ENCODE data around the gene ST6GALNAC1.
"Not testable (repeated sequence)": the region's sequence is repeated elsewhere in the genome, so short reads cannot be mapped to it uniquely, and the experiment has no call there.

ST6GALNAC1 gene

DNA sequence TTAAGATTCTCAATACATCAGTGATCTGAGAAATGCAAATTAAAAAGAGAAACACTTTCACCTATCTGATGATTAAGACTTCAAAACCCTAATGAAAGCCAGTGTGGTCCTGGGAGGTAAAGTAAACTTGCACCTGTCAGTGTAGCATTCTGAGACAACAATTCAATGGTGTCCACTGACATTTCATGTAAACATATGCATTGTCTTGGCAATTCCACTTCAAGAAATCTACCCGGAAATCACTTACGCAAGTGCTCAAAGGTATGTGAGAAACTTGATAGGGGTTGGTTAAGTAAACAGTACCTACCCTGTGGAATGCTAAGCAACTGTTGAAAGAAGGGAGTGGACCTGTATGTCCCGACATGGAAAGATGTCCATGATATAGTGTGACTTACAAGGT, 2.1 kb downstream of the ST6GALNAC1 start:
- FAIRE-seq = no peak

DNA sequence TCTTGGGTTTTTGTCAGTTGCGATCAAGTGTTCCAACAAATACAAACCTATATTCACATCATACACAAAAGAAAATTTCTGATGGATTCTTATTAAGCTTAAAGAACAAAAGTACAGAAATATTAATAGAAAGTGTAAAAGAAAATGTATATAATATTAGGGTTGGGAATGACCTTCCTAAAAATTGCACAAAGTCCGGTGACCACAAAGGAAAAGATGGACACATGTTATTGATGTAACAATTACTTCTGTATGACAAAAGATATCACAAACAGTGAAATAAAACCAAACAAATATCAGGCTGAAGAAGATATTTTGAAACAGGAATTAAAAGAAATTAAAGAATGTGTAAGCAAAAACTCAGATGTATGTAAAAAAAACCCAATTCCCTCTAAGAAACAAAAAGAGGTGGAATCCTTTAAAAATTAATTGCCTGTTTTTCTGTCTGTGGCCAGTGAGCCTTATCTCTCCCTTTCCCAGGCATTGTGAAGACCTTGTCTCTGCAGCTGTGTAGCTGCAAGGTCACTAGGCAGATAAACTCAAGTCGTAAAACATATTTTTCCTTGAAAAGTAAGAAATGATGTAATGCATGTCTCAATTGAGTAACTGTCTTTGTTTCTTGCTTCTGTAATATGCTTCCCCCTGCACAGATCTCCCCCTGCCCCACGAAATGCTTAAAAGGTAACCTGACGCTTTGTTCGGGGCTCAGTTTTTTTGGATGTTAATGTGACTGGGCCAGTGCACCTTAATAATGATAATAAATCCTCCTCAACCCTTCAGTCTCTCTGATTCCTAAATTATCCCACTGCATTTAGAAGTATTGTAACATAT, 2.8 kb downstream of the ST6GALNAC1 start:
- no peak for FAIRE-seq

DNA sequence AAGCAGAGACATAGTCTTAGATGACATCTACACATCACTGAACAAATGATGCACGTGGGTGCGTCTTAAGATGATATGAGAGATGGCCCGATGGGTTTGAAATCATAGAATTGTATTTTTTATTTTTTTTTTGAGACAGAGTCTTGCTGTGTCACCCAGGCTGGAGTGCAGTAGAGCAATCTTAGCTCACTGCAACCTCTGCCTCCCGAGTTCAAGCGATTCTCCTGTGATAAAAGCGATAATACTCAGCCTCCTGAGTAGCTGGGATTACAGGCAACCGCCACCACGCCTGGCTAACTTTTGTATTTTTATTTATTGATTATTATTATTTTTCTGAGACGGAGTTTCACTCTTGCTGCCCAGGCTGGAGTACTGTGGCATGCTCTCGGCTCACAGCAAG, 5.3 kb downstream of the ST6GALNAC1 start:
- FAIRE-seq = no peak

DNA sequence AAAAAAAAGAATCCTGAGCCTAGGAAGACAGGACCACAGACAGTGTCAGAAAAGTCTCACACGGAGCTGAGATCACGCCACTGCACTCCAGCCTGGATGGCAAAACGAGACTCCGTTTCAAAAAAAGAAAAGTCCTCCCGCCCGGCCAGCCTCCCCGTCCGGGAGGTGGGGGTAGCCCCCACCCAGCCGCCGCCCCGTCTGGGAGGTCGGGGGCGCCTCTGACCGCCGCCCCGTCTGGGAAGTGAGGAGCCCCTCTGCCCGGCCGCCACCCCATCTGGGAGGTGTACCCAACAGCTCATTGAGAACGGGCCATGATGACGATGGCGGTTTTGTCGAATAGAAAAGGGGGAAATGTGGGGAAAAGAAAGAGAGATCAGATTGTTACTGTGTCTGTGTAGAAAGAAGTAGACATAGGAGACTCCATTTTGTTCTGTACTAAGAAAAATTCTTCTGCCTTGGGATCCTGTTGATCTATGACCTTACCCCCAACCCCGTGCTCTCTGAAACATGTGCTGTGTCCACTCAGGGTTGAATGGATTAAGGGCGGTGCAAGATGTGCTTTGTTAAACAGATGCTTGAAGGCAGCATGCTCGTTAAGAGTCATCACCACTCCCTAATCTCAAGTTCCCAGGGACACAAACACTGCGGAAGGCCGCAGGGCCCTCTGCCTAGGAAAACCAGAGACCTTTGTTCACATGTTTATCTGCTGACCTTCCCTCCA, 6.9 kb downstream of the ST6GALNAC1 start:
- FAIRE-seq = not testable (repeated sequence)

DNA sequence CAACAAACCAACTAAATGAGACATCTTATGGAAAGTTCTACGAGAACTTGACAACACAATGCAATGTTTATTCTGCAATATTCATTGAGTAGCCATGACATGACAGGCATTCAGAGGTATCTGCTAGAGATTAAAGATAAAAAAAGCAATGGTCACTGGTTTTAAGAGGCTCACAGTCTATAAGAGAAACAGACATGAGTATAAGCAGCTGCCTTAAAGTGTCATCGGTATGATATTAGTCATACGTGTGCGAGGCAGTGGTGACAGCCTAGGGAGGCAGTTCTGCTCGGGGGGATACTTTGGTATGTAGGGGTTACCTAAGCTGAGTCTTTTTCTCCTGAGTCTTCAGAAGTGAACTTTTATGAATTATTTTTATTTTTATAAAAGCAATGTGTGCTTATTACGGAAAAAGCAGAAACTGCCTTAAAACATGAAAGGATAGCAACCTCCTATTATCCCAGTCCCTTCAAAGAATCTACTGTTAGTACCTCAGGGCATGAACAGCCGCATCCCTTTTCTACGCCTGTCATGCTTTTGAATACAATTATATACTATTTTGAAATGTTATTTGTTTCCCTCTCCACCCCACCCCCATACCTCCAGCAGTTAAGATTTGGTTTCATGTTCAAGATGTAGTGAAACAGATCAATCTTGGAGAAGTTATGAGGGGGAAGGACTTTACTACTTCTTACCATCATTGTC, 7.7 kb downstream of the ST6GALNAC1 start:
- no peak for FAIRE-seq

DNA sequence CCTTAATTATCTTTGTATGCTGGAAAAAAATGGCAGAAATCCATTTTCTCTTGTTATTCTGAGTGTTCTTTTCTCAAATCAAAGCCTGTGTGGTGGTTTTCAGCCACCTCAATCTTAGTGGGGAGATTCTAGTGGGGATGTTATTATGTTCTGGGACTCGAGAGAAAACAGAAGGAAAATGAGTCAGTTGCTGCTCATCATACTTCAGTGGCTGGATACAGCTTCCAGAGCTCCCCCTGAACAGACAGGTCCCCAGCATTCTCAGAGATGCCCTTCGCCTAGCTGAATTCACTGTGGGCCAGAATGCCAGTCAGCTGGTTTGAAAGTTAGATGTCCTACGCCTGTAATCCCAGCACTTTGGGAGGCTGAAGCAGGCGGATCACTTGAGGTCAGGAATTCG, 8.5 kb downstream of the ST6GALNAC1 start:
- no peak for FAIRE-seq

- no peak for FAIRE-seq
Measured at GRCh38 chr17:76633628-76634328, 9.8 kb downstream of the ST6GALNAC1 start.

- FAIRE-seq = no peak
Measured at GRCh38 chr17:76631821-76632565, 11.6 kb downstream of the ST6GALNAC1 start.

DNA sequence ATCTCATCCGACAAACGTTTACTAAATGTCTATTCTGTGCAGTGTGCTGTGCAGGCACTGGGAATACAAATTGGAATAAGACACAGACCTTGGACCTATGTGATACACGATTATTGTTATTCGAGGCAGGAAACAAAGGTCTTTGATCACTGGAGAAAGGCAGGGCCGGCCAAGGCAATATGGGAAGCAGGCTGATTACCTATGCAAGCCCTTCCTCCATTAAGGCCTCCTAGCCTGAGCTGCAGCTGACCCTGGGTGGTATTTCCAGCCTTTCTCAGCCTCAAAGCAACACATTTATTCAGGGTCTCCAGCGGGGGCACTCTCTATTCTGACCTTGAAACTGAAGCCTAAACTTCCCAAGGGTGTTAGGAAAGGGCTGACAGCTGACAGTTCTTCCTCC, 13.4 kb downstream of the ST6GALNAC1 start:
- FAIRE-seq = no peak

DNA sequence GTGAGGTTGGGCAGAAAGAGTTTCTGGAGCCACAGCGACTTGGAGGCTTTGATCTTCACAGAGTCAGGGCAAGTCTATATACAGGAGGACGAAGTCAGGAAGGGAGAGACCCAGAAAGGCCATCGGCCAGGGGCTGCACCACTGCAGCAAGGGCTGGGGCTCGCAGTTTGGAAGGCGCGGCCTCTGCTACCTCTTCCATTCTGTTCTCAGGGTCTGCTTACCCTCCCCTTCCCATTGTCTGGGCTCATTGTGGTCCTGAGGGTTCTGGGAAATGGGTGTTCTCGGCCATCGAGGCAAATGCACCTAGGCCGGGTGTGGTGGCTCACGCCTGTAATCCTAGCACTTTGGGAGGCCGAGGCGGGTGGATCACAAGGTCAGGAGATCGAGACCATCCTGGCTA, 16.0 kb downstream of the ST6GALNAC1 start:
- FAIRE-seq = no peak

DNA sequence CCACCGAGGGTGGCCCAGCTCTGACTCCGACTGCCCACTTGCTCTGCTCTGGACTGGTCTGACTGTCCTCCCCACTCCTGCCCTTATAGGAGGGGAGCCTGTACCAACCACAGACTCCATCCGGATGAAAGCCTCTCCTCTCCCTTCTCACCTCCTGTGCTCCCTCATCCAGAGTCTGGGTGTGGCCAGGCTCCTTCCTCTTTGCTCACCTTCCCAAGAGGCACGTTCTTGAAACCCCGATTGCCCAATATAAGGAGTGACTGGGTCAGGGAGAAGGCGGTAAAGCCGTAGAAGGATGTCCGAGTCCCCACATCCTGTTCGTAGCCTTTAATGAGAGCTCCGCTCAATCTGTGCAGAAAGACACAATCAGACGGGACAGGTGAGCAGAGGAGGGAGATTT, 17.1 kb downstream of the ST6GALNAC1 start:
- FAIRE-seq = no peak

- no peak for FAIRE-seq
Measured at GRCh38 chr17:76625496-76625895, 18.1 kb downstream of the ST6GALNAC1 start.

DNA sequence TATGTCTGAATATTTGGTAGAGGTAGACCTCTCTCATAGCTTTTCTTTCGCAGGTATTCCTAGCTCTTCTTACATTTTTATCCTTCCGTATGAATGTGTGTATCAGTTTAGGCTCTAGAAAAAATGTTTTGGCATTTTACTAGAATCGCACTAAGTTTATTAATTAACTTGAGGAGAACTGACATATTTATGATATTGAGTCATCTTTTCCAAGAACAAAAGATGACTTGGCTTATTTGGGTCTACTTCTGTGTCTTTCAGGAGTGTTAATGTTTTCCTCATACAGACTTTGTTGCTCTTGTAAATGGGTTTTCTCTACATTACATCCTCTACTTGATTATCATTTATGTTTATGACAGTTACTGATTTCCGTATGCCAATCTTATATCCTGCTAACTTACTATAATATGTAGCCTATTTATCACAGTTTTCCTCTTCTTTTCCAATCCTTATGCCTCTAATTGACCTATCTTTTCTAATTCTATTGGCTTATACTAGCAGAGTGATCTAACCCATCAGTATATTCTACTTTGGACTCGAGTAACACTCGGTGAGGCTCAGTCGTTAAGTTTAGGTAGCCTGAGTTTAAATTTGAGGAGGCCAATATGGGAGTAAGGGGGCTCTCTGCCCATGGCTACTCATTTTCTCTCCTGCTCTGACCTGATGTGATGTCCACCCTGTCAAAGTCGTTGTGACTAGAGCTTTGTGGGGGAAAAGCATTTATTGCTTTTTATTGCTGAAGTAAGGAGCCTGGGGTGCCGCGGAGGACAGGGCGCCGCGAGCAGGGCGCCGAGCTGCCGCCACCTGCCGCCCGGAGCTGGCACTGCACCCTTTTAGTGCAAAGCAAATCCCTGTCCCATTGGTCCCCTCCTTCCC, 20.0 kb downstream of the ST6GALNAC1 start:
- no peak for FAIRE-seq

DNA sequence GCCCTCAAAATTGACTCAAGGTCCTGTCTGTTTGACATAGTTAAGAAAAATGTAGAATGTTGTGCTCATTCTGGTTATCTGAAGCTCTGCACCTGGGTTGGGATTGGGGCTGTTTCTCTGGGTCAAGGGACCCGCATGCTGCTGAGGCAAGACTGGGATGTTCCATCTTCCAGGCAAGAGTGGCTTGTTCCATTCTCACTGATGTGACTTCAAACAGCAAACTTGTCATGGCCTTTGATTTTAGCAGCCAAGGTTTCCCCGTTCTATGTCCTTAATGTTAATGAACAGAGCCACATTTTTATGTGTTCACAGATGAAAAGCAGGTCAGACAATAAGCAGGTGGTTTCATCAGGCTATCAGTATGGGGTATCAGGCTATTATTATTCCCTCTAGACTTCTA, 25.7 kb downstream of the ST6GALNAC1 start:
- FAIRE-seq = no peak

- FAIRE-seq = no peak
Measured at GRCh38 chr17:76614912-76615617, 28.5 kb downstream of the ST6GALNAC1 start.

DNA sequence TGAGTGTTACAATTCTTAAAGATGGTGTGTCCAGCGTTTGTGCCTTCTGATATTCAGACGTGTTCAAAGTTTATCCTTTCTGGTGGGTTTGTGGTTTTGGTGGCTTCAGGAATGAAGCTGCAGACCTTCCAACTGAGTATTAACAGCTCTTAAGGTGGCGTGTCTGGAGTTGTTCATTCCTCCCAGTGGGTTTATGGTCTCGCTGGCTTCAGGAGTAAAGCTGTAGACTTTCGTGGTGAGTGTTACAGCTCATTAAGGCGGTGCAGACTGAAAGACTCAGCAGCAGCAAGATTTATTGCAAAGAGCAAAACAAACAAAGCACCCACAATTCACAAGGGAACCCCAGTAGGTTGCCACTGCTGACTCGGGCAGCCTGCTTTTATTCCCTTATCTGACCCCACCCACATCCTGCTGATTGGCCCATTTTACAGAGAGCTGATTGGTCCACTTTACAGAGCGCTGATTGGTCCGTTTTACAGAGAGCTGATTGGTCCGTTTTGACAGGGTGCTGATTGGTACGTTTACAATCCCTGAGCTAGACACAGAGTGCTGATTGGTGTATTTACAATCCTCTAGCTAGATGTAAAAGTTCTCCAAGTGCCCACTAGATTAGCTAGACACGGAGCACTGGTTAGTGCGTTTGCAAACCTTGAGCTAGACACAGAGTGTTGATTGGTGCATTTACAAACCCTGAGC, 29.3 kb downstream of the ST6GALNAC1 start:
- not testable (repeated sequence) for FAIRE-seq

- FAIRE-seq = no peak
Measured at GRCh38 chr17:76612977-76613851, 30.3 kb downstream of the ST6GALNAC1 start.

GRCh38 chr17:76612465-76612864, 31.1 kb downstream of the ST6GALNAC1 start:
- FAIRE-seq = no peak

DNA sequence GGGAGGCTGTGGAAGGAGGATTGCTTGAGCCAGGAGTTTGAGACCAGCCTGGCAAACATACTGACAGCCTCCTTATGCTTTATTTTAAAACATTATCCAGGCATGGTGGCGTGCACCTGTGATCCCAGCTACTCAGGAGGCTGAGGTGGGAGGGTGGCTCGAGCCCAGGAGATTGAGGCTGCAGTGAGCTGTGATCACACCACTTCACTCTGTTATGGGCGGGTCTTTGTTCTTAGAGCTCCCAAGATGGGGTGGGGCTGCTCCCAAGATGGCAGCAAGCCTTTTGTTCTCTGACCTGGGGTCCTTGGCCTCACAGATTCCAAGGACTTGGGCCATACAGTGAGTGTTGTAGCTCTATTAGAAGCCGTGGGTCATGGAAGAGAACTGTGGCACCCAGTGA, 31.8 kb downstream of the ST6GALNAC1 start:
- FAIRE-seq = no peak
